Liver (tissue), 9 donors: ENCODE measurements around the gene NECAB2. TPM values are rescaled to one million over a fixed set of nuclear protein-coding genes. Genes with fewer than 3 reads are reported as not detected.

Experiments used
- DNase-seq: peaks from one replicate; pipeline ENCODE4 v3.0.0-alpha.2; 2017; ENCODE audit warnings: low spot score
- H3K27ac ChIP-seq, 2 donors: one replicate each; pipeline ENCODE4 v1.7.0; 2013; ENCODE audit warnings: inconsistent platforms in 2 of 2, low read length in 2 of 2, control low read depth in 1 of 2, low read depth in 1 of 2, mild to moderate bottlenecking in 1 of 2
- H3K27me3 ChIP-seq, 4 donors: one replicate each; pipeline versions ENCODE4 v1.6.1 to v1.7.0; 2013; ENCODE audit warnings: low read length in 3 of 4, inconsistent platforms in 1 of 4, mild to moderate bottlenecking in 1 of 4, moderate library complexity in 1 of 4; ENCODE audit not compliant: control insufficient read depth in 4 of 4, insufficient read depth in 4 of 4
- H3K36me3 ChIP-seq, 4 donors: one replicate each; pipeline versions ENCODE4 v1.6.1 to v1.7.0; 2013; ENCODE audit warnings: low read length in 3 of 4, mild to moderate bottlenecking in 3 of 4, low read depth in 1 of 4, moderate library complexity in 1 of 4; ENCODE audit not compliant: control insufficient read depth in 4 of 4, insufficient read depth in 3 of 4
- H3K4me1 ChIP-seq, 4 donors: one replicate each; pipeline versions ENCODE4 v1.6.1 to v1.7.0; 2013; ENCODE audit warnings: low read length in 3 of 4, mild to moderate bottlenecking in 3 of 4, moderate library complexity in 1 of 4; ENCODE audit not compliant: control insufficient read depth in 4 of 4, insufficient read depth in 4 of 4
- H3K4me3 ChIP-seq, 3 donors: one replicate each; pipeline versions ENCODE4 v1.6.1 to v1.7.0; 2013; ENCODE audit warnings: low read length in 3 of 3, control low read depth in 1 of 3, low read depth in 1 of 3, mild to moderate bottlenecking in 1 of 3
- H3K9ac ChIP-seq, 2 donors: one replicate each; pipeline ENCODE4 v1.7.0; 2013; ENCODE audit warnings: low read length in 2 of 2, mild to moderate bottlenecking in 2 of 2, moderate library complexity in 2 of 2, control low read depth in 1 of 2, low read depth in 1 of 2
- H3K9me3 ChIP-seq, 4 donors: one replicate each; pipeline versions ENCODE4 v1.6.1 to v1.7.0; 2013; ENCODE audit warnings: low read length in 3 of 4; ENCODE audit not compliant: control insufficient read depth in 4 of 4
- EGR1 ChIP-seq, 2 donors: IDR thresholded peaks; 2 replicates each; pipeline ENCODE4 v1.6.1; 2016 to 2018; ENCODE audit warnings: antibody characterized with exemption in 2 of 2, low read depth in 2 of 2
- FOXA1 ChIP-seq: IDR thresholded peaks from 2 replicates; pipeline ENCODE4 v1.6.1; 2016; ENCODE audit warnings: antibody characterized with exemption
- GABPA ChIP-seq, 2 donors: IDR thresholded peaks in 1 of 2; conservative IDR thresholded peaks in 1 of 2; 2 replicates each; pipeline ENCODE4 v1.6.1; 2016; ENCODE audit warnings: antibody characterized with exemption in 2 of 2, mild to moderate bottlenecking in 1 of 2, moderate library complexity in 1 of 2
- JUND ChIP-seq, 2 donors: IDR thresholded peaks; 2 replicates each; pipeline ENCODE4 v1.6.1; 2016; ENCODE audit warnings: antibody characterized with exemption in 2 of 2
- NR2F2 ChIP-seq: IDR thresholded peaks from 2 replicates; pipeline ENCODE4 v1.6.1; 2016; ENCODE audit warnings: antibody characterized with exemption
- RAD21 ChIP-seq, 2 donors: IDR thresholded peaks; 2 replicates each; pipeline ENCODE4 v1.6.1; 2016; ENCODE audit warnings: antibody characterized with exemption in 2 of 2, mild to moderate bottlenecking in 2 of 2
- RXRA ChIP-seq, 2 donors: IDR thresholded peaks; 2 replicates each; pipeline ENCODE4 v1.6.1; 2017 to 2018; ENCODE audit warnings: antibody characterized with exemption in 2 of 2, mild to moderate bottlenecking in 1 of 2
- TAF1 ChIP-seq: conservative IDR thresholded peaks from 2 replicates; pipeline ENCODE4 v1.6.1; 2016; ENCODE audit warnings: antibody characterized with exemption, mild to moderate bottlenecking
- WGBS: extraction: QIAGEN DNeasy Blood & Tissue Kit; methylation state at CpG from one replicate; pipeline ENCODE4 v1.1.7; 2013; 5-methylcytosine and 5-hydroxymethylcytosine counted together
- polyA plus RNA-seq, 2 donors: library from polyadenylated mRNA; stranded (reverse) in 1 of 2; unstranded in 1 of 2; fragments of 200-250 nt in 1 of 2; fragments of >200 nt in 1 of 2; fragmentation: Nextera tagmentation in 1 of 2; extraction: Ambion mirVana in 1 of 2; gene quantifications; one replicate each; pipeline versions ENCODE4 v1.2.1 to v1.2.3, GENCODE V29; 2013 to 2015
- total RNA-seq, 2 donors: library from RNA; depleted of rRNA; stranded (reverse); fragments of >200 nt; gene quantifications; one replicate each; pipeline ENCODE4 v1.2.3, GENCODE V29; 2014
- TF ChIP-seq, protein P1 (sequence below): IDR thresholded peaks from 2 replicates; pipeline ENCODE4 v1.6.1; 2016; ENCODE audit warnings: antibody characterized with exemption
- TF ChIP-seq, protein P2 (sequence below): IDR thresholded peaks from 2 replicates; pipeline ENCODE4 v1.6.1; 2016; ENCODE audit warnings: antibody characterized with exemption
- TF ChIP-seq, protein P3 (sequence below): fragments of 150-350 bp; IDR thresholded peaks from 2 replicates; pipeline ENCODE4 v1.5.1; 2017; ENCODE audit warnings: improper control_type of control experiment, low read depth, low read length; ENCODE audit not compliant: missing input control
- TF ChIP-seq, protein P4 (sequence below): IDR thresholded peaks from 2 replicates; pipeline ENCODE4 v1.6.1; 2016; ENCODE audit warnings: antibody characterized with exemption, mild to moderate bottlenecking
- donor health status: healthy.
- donor health status: healthy.
- donor health status: healthy.
- donor health status: healthy.
- donor health status: healthy.

NECAB2 gene
- total and polyA plus RNA-seq, 4 donors, result 2.7 to 3.8 (median 2.9) TPM; not detected in 1

DNA sequence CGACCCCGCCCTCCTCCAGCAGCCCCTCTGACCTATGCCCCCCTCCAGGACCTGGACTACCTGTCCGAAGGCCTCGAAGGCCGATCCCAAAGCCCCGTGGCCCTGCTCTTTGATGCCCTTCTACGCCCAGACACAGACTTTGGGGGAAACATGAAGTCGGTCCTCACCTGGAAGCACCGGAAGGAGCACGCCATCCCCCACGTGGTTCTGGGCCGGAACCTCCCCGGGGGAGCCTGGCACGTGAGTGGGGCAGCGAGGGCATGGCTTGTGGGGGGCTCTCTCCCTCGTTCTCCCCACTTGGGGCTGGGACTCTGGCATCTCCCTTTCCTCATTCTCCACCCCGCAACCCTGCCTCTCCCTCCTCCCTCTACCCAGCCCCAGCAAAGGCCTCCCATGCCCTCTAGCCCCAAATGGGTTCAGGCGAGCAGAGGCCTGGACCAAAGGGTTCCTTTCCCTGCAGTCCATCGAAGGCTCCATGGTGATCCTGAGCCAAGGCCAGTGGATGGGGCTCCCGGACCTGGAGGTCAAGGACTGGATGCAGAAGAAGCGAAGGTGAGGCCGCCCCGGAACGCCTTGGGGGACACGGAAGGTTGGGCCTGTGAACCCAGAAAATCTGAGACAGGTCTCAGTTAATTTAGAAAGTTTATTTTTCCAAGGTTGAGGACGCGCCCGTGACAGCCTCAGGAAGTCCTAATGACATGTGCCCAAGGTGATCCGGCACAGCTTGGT lies 7.4 kb upstream of the NECAB2 start:
- H3K9ac ChIP-seq, result no peak overlapping the region
- H3K27ac ChIP-seq, result no peak overlapping the region
- no peaks in the 10 kb centered on the region for H3K9me3 ChIP-seq
- WGBS, result 86% methylated on average over 29 of the region's 29 CpGs
- H3K36me3 ChIP-seq, result peaks cover 23 to 72% (median 64%) of the 10 kb centered on the region in 4 donors
- DNase-seq, result no peak
- no peak overlapping the region for H3K4me3 ChIP-seq
- H3K4me1 ChIP-seq, result peaks cover 0 to 12% (median 6%) of the 10 kb centered on the region in 4 donors
- TF ChIP-seq, protein P1, sequence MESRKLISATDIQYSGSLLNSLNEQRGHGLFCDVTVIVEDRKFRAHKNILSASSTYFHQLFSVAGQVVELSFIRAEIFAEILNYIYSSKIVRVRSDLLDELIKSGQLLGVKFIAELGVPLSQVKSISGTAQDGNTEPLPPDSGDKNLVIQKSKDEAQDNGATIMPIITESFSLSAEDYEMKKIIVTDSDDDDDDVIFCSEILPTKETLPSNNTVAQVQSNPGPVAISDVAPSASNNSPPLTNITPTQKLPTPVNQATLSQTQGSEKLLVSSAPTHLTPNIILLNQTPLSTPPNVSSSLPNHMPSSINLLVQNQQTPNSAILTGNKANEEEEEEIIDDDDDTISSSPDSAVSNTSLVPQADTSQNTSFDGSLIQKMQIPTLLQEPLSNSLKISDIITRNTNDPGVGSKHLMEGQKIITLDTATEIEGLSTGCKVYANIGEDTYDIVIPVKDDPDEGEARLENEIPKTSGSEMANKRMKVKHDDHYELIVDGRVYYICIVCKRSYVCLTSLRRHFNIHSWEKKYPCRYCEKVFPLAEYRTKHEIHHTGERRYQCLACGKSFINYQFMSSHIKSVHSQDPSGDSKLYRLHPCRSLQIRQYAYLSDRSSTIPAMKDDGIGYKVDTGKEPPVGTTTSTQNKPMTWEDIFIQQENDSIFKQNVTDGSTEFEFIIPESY, result no peak
- TF ChIP-seq, protein P2, sequence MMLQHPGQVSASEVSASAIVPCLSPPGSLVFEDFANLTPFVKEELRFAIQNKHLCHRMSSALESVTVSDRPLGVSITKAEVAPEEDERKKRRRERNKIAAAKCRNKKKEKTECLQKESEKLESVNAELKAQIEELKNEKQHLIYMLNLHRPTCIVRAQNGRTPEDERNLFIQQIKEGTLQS, result no peak
- TF ChIP-seq GABPA (IDR thresholded peaks at IDR 0.05 in 1 of 2, conservative IDR thresholded peaks at IDR 0.05 in 1 of 2) (no peak), FOXA1 (no peak), RXRA (IDR thresholded peaks at IDR 0.05) (no peak), RAD21 (IDR thresholded peaks at IDR 0.05) (no peak), TAF1 (no peak), EGR1 (IDR thresholded peaks at IDR 0.05; ENCODE audit: low read depth in 2 of 2) (no peak), JUND (IDR thresholded peaks at IDR 0.05) (no peak), NR2F2 (no peak)
- TF ChIP-seq, protein P3, sequence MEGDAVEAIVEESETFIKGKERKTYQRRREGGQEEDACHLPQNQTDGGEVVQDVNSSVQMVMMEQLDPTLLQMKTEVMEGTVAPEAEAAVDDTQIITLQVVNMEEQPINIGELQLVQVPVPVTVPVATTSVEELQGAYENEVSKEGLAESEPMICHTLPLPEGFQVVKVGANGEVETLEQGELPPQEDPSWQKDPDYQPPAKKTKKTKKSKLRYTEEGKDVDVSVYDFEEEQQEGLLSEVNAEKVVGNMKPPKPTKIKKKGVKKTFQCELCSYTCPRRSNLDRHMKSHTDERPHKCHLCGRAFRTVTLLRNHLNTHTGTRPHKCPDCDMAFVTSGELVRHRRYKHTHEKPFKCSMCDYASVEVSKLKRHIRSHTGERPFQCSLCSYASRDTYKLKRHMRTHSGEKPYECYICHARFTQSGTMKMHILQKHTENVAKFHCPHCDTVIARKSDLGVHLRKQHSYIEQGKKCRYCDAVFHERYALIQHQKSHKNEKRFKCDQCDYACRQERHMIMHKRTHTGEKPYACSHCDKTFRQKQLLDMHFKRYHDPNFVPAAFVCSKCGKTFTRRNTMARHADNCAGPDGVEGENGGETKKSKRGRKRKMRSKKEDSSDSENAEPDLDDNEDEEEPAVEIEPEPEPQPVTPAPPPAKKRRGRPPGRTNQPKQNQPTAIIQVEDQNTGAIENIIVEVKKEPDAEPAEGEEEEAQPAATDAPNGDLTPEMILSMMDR, result no peak
- TF ChIP-seq, protein P4, sequence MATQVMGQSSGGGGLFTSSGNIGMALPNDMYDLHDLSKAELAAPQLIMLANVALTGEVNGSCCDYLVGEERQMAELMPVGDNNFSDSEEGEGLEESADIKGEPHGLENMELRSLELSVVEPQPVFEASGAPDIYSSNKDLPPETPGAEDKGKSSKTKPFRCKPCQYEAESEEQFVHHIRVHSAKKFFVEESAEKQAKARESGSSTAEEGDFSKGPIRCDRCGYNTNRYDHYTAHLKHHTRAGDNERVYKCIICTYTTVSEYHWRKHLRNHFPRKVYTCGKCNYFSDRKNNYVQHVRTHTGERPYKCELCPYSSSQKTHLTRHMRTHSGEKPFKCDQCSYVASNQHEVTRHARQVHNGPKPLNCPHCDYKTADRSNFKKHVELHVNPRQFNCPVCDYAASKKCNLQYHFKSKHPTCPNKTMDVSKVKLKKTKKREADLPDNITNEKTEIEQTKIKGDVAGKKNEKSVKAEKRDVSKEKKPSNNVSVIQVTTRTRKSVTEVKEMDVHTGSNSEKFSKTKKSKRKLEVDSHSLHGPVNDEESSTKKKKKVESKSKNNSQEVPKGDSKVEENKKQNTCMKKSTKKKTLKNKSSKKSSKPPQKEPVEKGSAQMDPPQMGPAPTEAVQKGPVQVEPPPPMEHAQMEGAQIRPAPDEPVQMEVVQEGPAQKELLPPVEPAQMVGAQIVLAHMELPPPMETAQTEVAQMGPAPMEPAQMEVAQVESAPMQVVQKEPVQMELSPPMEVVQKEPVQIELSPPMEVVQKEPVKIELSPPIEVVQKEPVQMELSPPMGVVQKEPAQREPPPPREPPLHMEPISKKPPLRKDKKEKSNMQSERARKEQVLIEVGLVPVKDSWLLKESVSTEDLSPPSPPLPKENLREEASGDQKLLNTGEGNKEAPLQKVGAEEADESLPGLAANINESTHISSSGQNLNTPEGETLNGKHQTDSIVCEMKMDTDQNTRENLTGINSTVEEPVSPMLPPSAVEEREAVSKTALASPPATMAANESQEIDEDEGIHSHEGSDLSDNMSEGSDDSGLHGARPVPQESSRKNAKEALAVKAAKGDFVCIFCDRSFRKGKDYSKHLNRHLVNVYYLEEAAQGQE, result no peak
- H3K27me3 ChIP-seq, result no peaks in the 10 kb centered on the region

DNA sequence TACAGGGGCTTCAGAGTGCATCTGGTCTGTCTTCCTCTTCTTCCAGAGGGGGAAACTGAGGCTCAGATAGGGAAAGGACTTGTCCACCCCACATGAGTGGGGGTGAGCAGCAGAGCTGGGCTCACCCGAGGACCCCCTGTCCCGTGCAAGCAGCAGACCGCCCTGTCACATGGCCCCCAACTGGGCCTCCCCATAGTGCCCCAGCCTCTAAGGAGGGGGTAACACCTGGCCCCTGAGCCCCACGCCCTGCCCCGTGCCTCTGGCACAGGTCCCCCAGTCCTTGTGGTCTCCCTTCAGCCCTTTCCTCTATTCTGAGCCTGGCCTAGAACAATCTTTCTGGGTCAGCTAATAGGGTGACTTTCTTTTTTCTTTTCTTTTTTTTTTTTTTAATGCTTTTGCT lies 6.5 kb upstream of the NECAB2 start:
- Histone ChIP-seq H3K27ac (no peak overlapping the region), H3K9ac (no peak overlapping the region), H3K27me3 (no peaks in the 10 kb centered on the region), H3K36me3 (peaks cover 23 to 79% (median 64%) of the 10 kb centered on the region in 4 donors), H3K4me1 (peaks cover 0 to 5% (median 0%) of the 10 kb centered on the region in 4 donors), H3K9me3 (no peaks in the 10 kb centered on the region), H3K4me3 (no peak overlapping the region)
- WGBS, result 85% methylated on average over 5 of the region's 5 CpGs
- no peak for TF ChIP-seq JUND (IDR thresholded peaks at IDR 0.05)
- no peak for DNase-seq
